Measurements from ENCODE around the gene LSM7. TPM values are rescaled to one million over a fixed set of nuclear protein-coding genes. Genes with fewer than 3 reads are reported as not detected.

LSM7 gene
- total and polyA plus RNA-seq, 9 of the 15 experiments (the other 6 are each of a cell fraction or from before 2014, with no cell fraction given), result 40.5 to 690 (median 265) TPM

GRCh38 chr19:2276429-2276986, 51.9 kb downstream of the LSM7 start:
- no peak overlapping the region for H3K4me3 ChIP-seq
- peaks cover 10 to 67% of the 10 kb centered on the region in 2 experiments for H3K4me1 ChIP-seq (replicated peaks in 1 of 2; ENCODE audit: control insufficient read depth in 2 of 2, insufficient read depth in 2 of 2, low read length in 2 of 2)
- CTCF ChIA-PET (ENCODE audit: low intra/inter-chr PET ratio), result interaction anchor here (1.5 kb wide), 1 partner anchor 115 kb away, joined by 5 read pairs; no protein-coding TSS in a partner anchor
- no peak overlapping the region for H3K4me2 ChIP-seq (ENCODE audit: insufficient read depth, low read length)
- DNase-seq (ENCODE audit: extremely low read depth in 1 of 4, low spot score in 3 of 4) (no peak), ATAC-seq (no peak), FAIRE-seq (no peak)
- POLR2A ChIA-PET, result interaction anchor here (0.6 to 4.0 kb wide), 12 partner anchors 9 to 323 kb away, joined by 3 to 17 read pairs (median 5); no protein-coding TSS in a partner anchor
- no TSS peak for BruUV-seq (replicated peaks)
- TF ChIP-seq RBM22 (IDR thresholded peaks at IDR 0.05; ENCODE audit: low read depth, low read length, poor library complexity, severe bottlenecking) (peak; percentile 76), POLR2G (IDR thresholded peaks at IDR 0.05; ENCODE audit: low read depth, low read length) (peak; percentile 32), PYGO2 (tag; IDR thresholded peaks at IDR 0.05) (no peak)
- 88% methylated on average over 21 of the region's 28 CpGs for WGBS (ENCODE audit: insufficient coverage, low coverage, missing lambda C conversion rate)
- peaks cover 27% of the 10 kb centered on the region for H3K36me3 ChIP-seq (ENCODE audit: control insufficient read depth, insufficient read depth, low read length)
- H4K20me1 ChIP-seq (replicated peaks; ENCODE audit: control insufficient read depth, insufficient read depth, low read length), result peaks cover 28% of the 10 kb centered on the region
- peak overlapping the region in 1 of 2 experiments; percentile 8; a peak in 1 of 4 replicates for H3K9ac ChIP-seq (ENCODE audit: insufficient read depth in 1 of 2, low read depth in 2 of 2, low read length in 2 of 2)
- no peaks in the 10 kb centered on the region for H3K9me3 ChIP-seq (replicated peaks; ENCODE audit: control insufficient read depth, insufficient read depth, low read depth, low read length)
- no peaks in the 10 kb centered on the region for H3K27me3 ChIP-seq (ENCODE audit: control insufficient read depth in 2 of 2, insufficient read depth in 2 of 2, low read length in 2 of 2)
- peaks cover 5% of the 10 kb centered on the region for H3K9me1 ChIP-seq (ENCODE audit: control insufficient read depth, insufficient read depth, low read length)
- peaks cover 38% of the 10 kb centered on the region for H3K79me2 ChIP-seq (ENCODE audit: control insufficient read depth, insufficient read depth, low read length)
- no peak overlapping the region for H3K27ac ChIP-seq (ENCODE audit: extremely low read depth, low read depth, low read length)
- H2AFZ ChIP-seq (ENCODE audit: low read depth, low read length), result no peak overlapping the region
- intact Hi-C loops (cut with micrococcal nuclease), result loop anchor here (5.0 kb wide), 2 partner anchors 41 to 336 kb away; no protein-coding TSS in a partner anchor
- in situ Hi-C loops (cut with MboI), result no loop called here

Data from K562 (cell line).